Chondrocyte (in vitro differentiated cells): Measurements from ENCODE around the gene ZMYM4. TPM values are rescaled to one million over a fixed set of nuclear protein-coding genes. Genes with fewer than 3 reads are reported as not detected.

ENCODE experiments used
- DNase-seq: peaks from one replicate; pipeline ENCODE4 v3.0.0; 2021; ENCODE audit warnings: mixed read lengths, low spot score
- H3K27ac Mint-ChIP-seq: one replicate; pipeline ENCODE4 v1.8.0; 2021; ENCODE audit warnings: mild to moderate bottlenecking, moderate library complexity, mixed read lengths; ENCODE audit not compliant: unreplicated experiment
- H3K27me3 Mint-ChIP-seq: 2 replicates; pipeline ENCODE4 v1.8.0; 2021; ENCODE audit warnings: low read depth, mixed read lengths
- H3K36me3 Mint-ChIP-seq: 2 replicates; pipeline ENCODE4 v1.8.0; 2021; ENCODE audit warnings: low read depth, mixed read lengths
- H3K4me1 Mint-ChIP-seq: 2 replicates; pipeline ENCODE4 v1.8.0; 2021; ENCODE audit warnings: low read depth, mild to moderate bottlenecking, mixed read lengths
- H3K4me3 Mint-ChIP-seq: one replicate; pipeline ENCODE4 v1.8.0; 2021; ENCODE audit warnings: mild to moderate bottlenecking, moderate library complexity, mixed read lengths; ENCODE audit not compliant: unreplicated experiment
- H3K9me3 Mint-ChIP-seq: 2 replicates; pipeline ENCODE4 v1.8.0; 2021; ENCODE audit warnings: low read depth, mixed read lengths
- total RNA-seq: library from RNA; stranded (reverse); gene quantifications from 3 replicates; pipeline ENCODE4 v1.2.1, GENCODE V29; 2021
- TF ChIP-seq, protein P1 (sequence below): fragments of 200-600 bp; sonication (generic); IDR thresholded peaks from 2 replicates; pipeline ENCODE4 v1.5.0; 2021; ENCODE audit warnings: antibody characterized with exemption, mild to moderate bottlenecking, moderate library complexity

ZMYM4 gene
- total RNA-seq, 1 donor from 2014 or later, result 51.0 TPM

DNA sequence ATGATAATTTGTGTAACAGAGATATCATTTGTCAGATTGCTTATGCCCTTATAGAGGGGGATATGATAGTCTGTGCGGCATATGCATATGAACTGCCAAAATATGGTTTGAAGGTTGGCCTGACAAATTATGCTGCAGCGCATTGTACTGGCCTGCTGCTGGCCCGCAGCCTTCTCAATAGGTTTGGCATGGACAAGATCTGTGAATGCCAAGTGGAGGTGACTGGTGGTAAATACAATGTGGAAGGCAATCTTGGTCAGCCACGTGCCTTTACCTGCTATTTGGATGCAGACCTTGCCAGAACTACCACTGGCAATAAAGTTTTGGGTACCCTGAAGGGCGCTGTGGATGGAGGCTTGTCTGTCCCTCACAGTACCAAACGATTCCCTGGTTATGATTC, 82.4 kb downstream of the ZMYM4 start:
- Mint-ChIP-seq H3K4me3 (no peak overlapping the region), H3K9me3 (no peaks in the 10 kb centered on the region), H3K27me3 (no peaks in the 10 kb centered on the region), H3K27ac (no peak overlapping the region), H3K4me1 (no peaks in the 10 kb centered on the region), H3K36me3 (no peaks in the 10 kb centered on the region)
- TF ChIP-seq, protein P1, sequence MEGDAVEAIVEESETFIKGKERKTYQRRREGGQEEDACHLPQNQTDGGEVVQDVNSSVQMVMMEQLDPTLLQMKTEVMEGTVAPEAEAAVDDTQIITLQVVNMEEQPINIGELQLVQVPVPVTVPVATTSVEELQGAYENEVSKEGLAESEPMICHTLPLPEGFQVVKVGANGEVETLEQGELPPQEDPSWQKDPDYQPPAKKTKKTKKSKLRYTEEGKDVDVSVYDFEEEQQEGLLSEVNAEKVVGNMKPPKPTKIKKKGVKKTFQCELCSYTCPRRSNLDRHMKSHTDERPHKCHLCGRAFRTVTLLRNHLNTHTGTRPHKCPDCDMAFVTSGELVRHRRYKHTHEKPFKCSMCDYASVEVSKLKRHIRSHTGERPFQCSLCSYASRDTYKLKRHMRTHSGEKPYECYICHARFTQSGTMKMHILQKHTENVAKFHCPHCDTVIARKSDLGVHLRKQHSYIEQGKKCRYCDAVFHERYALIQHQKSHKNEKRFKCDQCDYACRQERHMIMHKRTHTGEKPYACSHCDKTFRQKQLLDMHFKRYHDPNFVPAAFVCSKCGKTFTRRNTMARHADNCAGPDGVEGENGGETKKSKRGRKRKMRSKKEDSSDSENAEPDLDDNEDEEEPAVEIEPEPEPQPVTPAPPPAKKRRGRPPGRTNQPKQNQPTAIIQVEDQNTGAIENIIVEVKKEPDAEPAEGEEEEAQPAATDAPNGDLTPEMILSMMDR, result no peak
- no peak for DNase-seq

DNA sequence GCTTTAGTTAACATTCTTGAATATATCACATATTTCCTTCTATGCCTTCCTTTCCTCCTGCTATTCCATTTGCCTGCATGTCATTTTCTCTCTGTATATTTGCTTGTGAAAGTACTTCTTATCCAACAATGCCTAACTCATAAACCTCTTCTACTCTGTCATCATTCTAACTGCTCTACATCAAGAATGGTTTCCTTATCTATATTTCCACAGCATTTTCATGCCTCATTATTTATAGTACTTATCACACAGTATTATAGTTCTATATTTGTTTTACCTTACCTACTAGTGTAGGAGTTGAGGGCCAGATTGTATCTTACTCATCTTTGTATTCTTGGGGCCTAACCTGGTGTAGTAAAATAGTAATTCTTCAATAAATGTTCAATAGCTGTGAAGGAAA, 91.5 kb downstream of the ZMYM4 start:
- no peak for DNase-seq
- no peak overlapping the region for H3K27ac Mint-ChIP-seq
- no peak overlapping the region for H3K4me3 Mint-ChIP-seq
- no peaks in the 10 kb centered on the region for H3K27me3 Mint-ChIP-seq
- peaks cover 8% of the 10 kb centered on the region for H3K4me1 Mint-ChIP-seq
- H3K9me3 Mint-ChIP-seq, result no peaks in the 10 kb centered on the region
- TF ChIP-seq, protein P1, result no peak
- H3K36me3 Mint-ChIP-seq, result peaks cover 17% of the 10 kb centered on the region

DNA sequence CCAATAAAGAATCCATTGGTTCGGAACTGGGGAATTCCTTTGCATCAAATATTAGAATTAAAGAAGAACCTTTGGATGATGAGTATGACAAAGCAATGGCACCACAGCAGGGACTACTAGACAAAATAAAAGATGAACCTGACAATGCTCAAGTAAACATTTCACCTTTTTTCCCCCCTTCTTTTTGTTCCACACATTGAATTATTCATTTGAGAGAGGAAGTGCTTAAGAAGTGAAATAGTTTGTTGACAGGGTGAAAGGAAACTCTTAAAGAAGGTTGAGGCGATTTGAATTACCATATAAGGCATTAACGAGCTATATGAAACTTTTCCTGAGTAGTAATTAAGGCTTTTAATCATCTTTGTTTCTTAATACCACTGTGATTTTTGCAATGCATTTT, 93.1 kb downstream of the ZMYM4 start:
- no peak for DNase-seq
- Mint-ChIP-seq H3K4me1 (peaks cover 8% of the 10 kb centered on the region), H3K27ac (no peak overlapping the region), H3K36me3 (peaks cover 17% of the 10 kb centered on the region), H3K4me3 (no peak overlapping the region), H3K9me3 (no peaks in the 10 kb centered on the region), H3K27me3 (no peaks in the 10 kb centered on the region)
- TF ChIP-seq, protein P1, result no peak

DNA sequence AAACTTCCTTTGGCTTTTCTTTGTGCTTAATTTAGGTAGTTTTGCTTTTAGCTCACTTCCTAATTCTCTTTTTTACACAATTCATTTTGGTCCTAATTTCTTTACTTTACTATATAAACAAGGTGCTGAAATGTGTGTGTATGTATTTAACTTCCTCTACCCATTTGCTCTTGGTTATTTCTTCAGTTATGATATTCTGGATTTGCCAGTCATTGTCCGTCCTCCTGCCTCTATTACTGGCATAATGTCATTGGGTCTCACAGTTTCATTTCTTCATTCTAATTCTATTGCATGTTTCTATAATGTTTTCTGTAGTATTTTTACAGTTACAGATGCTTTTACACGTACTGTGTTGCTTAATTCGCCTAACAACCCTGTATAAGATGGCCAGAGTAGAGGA, 96.2 kb downstream of the ZMYM4 start:
- Mint-ChIP-seq H3K4me3 (no peak overlapping the region), H3K27me3 (no peaks in the 10 kb centered on the region), H3K4me1 (peaks cover 8% of the 10 kb centered on the region), H3K9me3 (no peaks in the 10 kb centered on the region), H3K27ac (no peak overlapping the region), H3K36me3 (peaks cover 12% of the 10 kb centered on the region)
- no peak for DNase-seq
- TF ChIP-seq, protein P1, result no peak

DNA sequence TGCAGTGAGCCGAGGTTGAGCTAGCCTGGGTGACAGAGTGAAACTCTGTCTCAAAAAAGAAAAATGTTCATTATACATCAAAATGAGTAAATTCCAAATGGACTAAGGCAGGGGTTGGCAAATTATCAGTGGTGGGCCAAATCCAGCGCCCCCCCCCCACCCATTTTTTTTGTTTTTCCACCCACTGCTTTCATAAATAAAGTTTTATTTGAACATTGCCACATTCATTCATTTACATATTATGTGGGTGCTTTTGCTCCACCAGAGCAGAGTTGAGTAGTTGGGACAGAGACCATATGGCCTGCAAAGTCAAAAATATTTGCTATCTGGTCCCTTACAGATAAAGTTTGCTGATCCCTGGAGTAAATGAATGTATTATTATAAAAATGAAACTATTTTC, 99.4 kb downstream of the ZMYM4 start:
- H3K27ac Mint-ChIP-seq, result no peak overlapping the region
- no peaks in the 10 kb centered on the region for H3K27me3 Mint-ChIP-seq
- H3K4me3 Mint-ChIP-seq, result no peak overlapping the region
- DNase-seq, result no peak
- H3K9me3 Mint-ChIP-seq, result no peaks in the 10 kb centered on the region
- peaks cover 2% of the 10 kb centered on the region for H3K36me3 Mint-ChIP-seq
- H3K4me1 Mint-ChIP-seq, result peaks cover 14% of the 10 kb centered on the region
- TF ChIP-seq, protein P1, result no peak
